HuH-7.5 (cell line): ENCODE measurements around the gene PSG7.
"Not testable (repeated sequence)": the region's sequence is repeated elsewhere in the genome, so short reads cannot be mapped to it uniquely, and the experiment has no call there.

Experiments used
- DNase-seq: peaks from one replicate; pipeline ENCODE4 v3.0.0; 2011; ENCODE audit warnings: low spot score

The PSG7 gene

DNA sequence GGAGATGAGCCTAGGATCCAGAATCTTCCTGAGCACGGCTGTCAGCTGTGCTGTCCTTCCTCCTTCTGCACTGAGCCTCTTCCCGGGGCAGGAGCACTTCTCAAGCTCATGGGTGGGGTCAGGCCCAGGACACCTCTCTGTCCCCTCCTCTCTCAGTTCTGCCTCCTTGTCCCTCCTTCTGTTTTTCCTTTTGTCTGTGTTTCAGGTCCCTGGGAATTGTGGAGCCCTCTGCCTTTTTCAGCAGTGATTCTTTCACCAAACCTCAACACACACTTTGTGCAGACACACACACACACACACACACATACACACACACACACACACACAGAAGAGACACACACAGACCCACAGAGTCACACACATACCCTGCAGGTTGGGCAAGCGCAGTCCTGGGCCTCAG is at the start of gene PSG7:
Gene PSG7, minus strand, starts transcription at position 101 of the 400 bp plus-strand sequence. CDS start 131 bp downstream, outside the sequence.
- DNase-seq: not testable (repeated sequence)

GRCh38 chr19:42985588-42985987 is 48.6 kb upstream of the PSG7 start:
- no peak for DNase-seq

DNA sequence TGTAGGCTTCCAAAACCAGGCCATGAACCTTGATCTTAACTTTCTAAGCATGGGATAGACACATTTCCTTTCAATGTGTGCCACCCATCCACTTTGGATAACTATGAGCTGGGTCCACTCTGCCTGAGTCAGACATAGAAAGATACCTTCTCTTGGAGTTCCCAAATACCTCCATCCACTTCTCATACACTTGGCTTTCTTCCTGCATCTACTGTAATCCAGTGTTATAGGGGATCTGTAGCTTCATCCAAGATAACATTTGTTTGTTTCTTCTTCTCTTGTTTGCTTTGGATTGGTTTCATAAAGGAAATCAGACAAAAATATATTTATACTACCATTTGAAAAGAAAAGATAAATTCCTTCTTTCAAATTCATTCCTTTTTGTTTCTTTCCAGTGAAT is 45.1 kb upstream of the PSG7 start:
- not testable (repeated sequence) for DNase-seq

DNA sequence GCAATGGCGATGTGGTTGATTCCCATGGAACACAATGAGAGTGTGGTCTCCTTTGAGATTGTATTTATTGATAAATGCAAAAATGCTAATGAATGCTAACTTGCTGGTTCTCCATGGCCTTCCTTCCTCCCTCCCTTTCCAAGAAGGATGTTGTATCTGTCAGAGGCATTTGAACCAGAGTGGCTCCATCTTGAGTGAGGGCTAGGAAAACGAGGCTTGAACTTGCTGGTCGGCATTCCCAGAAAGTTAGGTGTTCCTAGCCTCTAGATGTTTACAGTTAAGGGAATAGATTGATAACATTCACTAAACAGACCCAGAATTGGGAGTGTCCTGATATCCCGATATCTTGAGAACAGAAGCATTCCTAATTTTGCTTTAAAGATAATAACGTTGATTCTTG is 34.4 kb upstream of the PSG7 start:
- DNase-seq: not testable (repeated sequence)

GRCh38 chr19:42965176-42965575 is 28.2 kb upstream of the PSG7 start:
- DNase-seq: no peak

- DNase-seq: no peak
Observed at GRCh38 chr19:42961119-42961518, 24.1 kb upstream of the PSG7 start.

- not testable (repeated sequence) for DNase-seq
Observed at GRCh38 chr19:42952126-42952525, 15.1 kb upstream of the PSG7 start.

DNA sequence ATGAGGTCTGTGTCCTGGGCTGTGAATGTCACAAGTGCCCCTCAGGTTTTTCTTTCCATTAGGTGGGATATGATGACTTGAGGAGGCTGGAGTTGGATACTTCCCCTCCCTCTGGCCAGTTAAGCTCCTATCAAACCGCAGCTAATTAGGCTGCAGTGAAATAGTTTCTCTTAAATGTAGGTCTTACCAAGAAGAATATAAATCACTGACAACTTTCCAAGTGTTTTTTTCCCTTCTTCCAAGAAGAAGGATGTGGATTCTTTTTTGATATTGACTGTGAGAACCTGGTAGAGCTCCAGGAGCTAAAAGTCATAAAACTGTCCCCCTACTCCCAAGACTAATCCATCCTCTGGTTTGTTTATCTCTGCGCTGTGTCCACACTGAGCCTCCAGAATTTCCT is 14.5 kb upstream of the PSG7 start:
- DNase-seq: not testable (repeated sequence)

DNA sequence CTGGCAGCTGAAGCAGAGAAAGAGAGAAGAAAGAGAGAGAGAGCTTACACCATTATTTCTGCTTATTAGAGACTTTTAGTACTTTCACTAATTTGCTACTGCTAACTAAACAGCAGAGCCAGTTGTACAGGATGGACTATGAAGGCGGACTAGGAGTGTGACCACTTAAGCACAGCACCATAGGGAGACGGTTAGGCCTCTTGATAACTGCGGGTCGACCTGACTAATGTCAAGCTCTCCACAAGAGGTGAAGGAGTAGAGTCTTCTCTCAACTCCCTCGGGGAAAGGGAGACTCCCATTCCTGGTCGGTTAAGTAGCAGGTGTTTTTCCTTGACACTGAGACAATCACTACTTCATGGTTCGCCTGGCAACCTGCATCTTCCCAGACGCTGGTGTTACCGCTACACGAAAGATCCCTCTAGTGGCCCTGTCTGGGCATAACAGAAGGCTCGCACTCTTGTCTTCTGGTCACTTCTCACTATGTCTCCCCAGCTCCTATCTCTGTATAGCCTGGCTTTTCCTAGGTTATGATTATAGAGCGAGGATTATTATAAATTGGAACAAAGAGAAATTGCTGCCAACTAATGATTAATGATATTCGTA is 5.3 kb upstream of the PSG7 start:
- no peak for DNase-seq

DNA sequence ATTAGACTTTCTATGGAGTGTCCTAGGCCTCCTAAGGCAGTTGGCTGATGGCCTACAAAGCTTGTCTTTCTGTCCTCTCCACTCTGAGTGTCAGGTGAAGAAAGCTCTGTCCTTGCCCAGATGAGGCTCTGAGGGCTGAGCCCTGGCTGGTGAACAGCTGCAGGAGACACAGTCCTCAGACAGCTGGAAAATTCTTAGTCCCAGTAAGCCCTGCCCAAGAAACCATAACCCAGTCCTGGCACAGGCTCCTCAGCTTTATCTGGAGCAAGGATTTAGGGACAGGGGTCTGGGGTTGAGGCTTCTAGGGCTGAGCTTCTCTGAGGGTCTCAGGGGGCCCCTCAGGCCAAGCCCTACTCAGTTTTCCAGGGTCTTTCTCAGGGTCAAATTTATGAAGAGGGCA is 2.3 kb downstream of the PSG7 start:
- DNase-seq: not testable (repeated sequence)

DNA sequence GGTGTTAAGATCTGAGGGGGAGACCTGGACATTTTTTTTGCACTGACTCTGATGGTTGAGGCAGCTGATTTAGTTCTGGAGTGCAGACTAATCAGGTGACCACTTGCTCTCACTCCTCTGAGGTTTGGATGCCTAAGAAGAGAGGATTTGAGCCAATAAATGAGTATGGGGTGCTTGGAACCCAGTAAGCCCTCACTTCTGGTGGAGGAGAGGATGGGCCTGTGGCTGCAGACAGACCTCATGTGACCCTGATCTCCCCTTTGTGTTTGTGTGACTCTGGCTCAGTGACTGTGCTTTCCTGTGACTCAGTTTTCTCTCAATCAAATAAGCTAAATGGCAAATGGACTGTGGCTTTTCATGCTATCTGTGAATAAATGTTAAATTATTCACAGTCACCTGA is 2.8 kb downstream of the PSG7 start:
- DNase-seq: not testable (repeated sequence)

- not testable (repeated sequence) for DNase-seq
Observed at GRCh38 chr19:42933412-42933811, 3.6 kb downstream of the PSG7 start.

DNA sequence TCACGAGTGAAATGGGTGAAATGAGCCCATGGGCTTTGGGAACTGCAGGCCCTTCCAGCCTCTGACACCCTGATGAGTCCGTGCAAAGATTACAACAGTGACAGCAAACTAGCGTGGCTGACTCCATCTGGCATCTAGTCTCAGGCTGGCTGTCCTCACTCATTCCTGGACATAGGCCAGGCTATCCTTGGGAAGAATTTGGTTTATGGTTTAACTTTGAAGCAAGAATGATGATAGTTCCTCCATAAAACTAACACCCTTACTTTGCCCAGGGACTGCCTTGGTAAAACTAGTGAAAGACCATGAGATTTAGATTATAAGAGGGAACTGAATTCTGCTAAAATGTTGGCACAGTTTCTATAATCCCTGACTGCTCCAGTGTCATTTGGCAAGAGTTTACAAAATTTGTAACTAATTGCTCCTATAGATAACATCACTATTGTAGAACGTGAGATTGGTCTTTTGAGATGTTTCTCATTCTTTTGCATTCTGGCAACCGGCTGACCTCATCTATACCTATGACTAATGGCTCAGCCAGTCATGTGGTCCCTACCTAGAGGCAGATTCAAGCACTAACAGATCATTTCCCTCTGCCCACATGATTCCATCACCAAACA is 4.4 kb downstream of the PSG7 start:
- not testable (repeated sequence) for DNase-seq

- DNase-seq: not testable (repeated sequence)
Observed at GRCh38 chr19:42930214-42930613, 6.8 kb downstream of the PSG7 start.

- no peak for DNase-seq
Observed at GRCh38 chr19:42928896-42929295, 8.1 kb downstream of the PSG7 start.

GRCh38 chr19:42926781-42927180 is 10.2 kb downstream of the PSG7 start:
- DNase-seq: no peak

DNA sequence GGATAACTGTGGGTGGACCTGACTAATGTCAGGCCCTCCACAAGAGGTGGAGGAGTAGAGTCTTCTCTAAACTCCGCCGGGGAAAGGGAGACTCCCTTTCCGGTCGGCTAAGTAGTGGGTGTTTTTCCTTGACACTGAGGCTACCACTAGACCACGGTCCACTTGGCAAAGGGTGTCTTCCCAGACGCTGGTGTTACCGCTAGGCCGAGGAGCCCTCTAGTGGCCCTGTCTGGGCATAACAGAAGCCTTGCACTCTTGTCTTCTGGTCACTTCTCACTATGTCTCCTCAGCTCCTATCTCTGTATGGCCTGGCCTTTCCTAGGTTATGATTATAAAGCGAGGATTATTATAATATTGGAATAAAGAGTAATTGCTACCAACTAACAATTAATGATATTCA is 13.9 kb downstream of the PSG7 start:
- not testable (repeated sequence) for DNase-seq

DNA sequence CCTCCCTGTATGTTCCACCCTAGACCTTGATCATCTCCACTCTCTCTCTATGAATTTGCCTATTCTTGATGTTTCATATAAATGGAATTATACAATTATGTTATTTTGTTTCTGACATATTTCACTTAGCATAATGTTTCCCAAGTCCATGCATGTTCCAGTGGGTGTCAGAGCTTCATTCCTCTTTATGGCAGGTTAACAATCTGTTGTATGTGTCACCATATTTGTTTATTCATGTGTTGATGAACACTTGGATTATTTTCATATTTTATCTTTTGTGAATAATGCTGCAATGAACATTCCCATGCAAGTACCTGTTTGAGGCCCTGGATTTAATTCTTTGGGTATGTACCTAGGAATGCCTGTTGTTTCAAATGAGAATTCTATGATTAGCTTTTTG is 16.0 kb downstream of the PSG7 start:
- DNase-seq: not testable (repeated sequence)

GRCh38 chr19:42919757-42920079 is 17.3 kb downstream of the PSG7 start:
- DNase-seq: no peak

GRCh38 chr19:42919070-42919756 is 17.8 kb downstream of the PSG7 start:
- not testable (repeated sequence) for DNase-seq

GRCh38 chr19:42918377-42919069 is 18.5 kb downstream of the PSG7 start:
- DNase-seq: not testable (repeated sequence)

GRCh38 chr19:42917634-42918033 is 19.4 kb downstream of the PSG7 start, which contains the start of gene PSG6:
PSG6 (minus strand) TSS chr19:42917894; CDS start chr19:42917792, 102 bp downstream.
- not testable (repeated sequence) for DNase-seq

DNA sequence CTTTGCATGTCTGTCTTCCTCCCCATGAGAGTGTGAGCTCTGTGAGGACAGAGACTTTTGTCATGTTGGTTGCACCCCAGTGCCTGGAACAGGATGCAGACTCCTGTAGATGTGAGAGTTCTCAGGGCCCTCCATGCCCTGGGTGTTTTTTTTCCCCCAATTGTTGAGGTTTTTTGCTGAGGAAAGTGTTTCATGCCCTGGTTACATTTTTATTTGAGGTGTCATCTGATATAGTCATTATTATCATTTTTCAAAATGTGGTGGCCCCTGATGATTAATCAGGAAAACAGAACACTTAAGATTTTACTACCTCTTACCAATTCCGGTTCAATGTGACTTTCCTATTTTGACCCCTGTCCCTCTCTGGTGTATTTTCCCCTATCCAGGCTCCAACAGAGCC is 20.1 kb downstream of the PSG7 start:
- not testable (repeated sequence) for DNase-seq
